Measurements from ENCODE around the gene CDC14B.

DNA sequence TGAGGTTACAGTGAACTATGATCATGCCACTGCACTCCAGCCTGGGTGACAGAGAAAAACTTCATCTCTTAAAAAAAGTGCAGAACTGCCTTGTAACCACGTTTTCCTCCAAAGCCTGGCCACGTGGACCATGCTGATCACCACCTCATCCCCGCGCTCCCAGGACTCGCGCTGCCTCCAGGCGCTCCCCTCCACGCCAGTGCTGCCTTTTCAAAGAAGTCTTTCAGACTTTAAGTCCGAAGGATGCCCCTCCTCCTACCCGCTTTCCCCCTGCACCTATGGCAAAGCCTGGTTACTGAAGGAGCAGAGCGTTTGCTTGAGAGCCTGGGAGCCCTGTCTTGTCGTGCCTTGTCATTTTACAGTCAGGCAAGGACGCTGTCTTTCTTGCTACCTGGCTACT is 125.9 kb downstream of the CDC14B start:
- TF ChIP-seq, protein P1, sequence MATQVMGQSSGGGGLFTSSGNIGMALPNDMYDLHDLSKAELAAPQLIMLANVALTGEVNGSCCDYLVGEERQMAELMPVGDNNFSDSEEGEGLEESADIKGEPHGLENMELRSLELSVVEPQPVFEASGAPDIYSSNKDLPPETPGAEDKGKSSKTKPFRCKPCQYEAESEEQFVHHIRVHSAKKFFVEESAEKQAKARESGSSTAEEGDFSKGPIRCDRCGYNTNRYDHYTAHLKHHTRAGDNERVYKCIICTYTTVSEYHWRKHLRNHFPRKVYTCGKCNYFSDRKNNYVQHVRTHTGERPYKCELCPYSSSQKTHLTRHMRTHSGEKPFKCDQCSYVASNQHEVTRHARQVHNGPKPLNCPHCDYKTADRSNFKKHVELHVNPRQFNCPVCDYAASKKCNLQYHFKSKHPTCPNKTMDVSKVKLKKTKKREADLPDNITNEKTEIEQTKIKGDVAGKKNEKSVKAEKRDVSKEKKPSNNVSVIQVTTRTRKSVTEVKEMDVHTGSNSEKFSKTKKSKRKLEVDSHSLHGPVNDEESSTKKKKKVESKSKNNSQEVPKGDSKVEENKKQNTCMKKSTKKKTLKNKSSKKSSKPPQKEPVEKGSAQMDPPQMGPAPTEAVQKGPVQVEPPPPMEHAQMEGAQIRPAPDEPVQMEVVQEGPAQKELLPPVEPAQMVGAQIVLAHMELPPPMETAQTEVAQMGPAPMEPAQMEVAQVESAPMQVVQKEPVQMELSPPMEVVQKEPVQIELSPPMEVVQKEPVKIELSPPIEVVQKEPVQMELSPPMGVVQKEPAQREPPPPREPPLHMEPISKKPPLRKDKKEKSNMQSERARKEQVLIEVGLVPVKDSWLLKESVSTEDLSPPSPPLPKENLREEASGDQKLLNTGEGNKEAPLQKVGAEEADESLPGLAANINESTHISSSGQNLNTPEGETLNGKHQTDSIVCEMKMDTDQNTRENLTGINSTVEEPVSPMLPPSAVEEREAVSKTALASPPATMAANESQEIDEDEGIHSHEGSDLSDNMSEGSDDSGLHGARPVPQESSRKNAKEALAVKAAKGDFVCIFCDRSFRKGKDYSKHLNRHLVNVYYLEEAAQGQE (IDR thresholded peaks at IDR 0.05; ENCODE audit: insufficient read depth in 1 of 2, low read depth in 2 of 2, low read length in 2 of 2): no peak
- no peak for TF ChIP-seq POLR2AphosphoS5 (IDR thresholded peaks at IDR 0.05; ENCODE audit: low read depth, low read length)
